Stomach (tissue), 4 donors: Measurements from ENCODE around the gene TMEM260.

Source experiments
- EP300 ChIP-seq: sonication (generic); formaldehyde crosslinking; IDR thresholded peaks from one replicate; pipeline ENCODE4 v1.6.1; 2017; ENCODE audit warnings: antibody characterized with exemption
- POLR2AphosphoS5 ChIP-seq, 3 donors: sonication (generic); formaldehyde crosslinking; IDR thresholded peaks; one replicate each; pipeline ENCODE4 v1.6.1; 2016; ENCODE audit warnings: antibody characterized with exemption in 3 of 3
- TF ChIP-seq, protein P1 (sequence below), 7 experiments: fragments of 450-650 bp in 4 of 7; fragments of 200-600 bp in 3 of 7; sonication (generic) in 3 of 7; IDR thresholded peaks; one replicate each; pipeline ENCODE4 v1.5.1; 2016 to 2019; ENCODE audit warnings: antibody characterized with exemption in 7 of 7, control low read depth in 2 of 7, mild to moderate bottlenecking in 1 of 7

DNA sequence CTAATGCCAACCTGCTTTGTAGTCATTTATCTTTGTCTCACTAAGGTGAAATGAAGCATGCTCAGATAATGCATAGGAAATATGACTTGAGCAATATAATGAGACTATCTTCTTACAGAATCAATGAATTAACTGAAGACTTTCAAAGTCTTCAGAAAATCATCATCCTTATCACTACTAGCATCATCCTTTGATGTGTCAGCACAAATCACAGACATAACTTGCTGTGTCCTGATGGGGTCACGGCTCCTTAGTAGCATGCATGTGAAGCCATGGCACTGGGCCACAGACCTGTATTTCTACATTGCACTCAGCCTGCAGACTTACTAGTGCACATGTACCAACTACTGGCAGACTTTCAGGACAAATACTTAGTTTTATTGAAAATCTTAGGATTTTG, 18.9 kb downstream of the TMEM260 start:
- TF ChIP-seq, protein P1, sequence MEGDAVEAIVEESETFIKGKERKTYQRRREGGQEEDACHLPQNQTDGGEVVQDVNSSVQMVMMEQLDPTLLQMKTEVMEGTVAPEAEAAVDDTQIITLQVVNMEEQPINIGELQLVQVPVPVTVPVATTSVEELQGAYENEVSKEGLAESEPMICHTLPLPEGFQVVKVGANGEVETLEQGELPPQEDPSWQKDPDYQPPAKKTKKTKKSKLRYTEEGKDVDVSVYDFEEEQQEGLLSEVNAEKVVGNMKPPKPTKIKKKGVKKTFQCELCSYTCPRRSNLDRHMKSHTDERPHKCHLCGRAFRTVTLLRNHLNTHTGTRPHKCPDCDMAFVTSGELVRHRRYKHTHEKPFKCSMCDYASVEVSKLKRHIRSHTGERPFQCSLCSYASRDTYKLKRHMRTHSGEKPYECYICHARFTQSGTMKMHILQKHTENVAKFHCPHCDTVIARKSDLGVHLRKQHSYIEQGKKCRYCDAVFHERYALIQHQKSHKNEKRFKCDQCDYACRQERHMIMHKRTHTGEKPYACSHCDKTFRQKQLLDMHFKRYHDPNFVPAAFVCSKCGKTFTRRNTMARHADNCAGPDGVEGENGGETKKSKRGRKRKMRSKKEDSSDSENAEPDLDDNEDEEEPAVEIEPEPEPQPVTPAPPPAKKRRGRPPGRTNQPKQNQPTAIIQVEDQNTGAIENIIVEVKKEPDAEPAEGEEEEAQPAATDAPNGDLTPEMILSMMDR (IDR thresholded peaks at IDR 0.05): no peak
- TF ChIP-seq EP300 (no peak), POLR2AphosphoS5 (IDR thresholded peaks at IDR 0.05) (no peak)
